ENCODE results near the gene RAD51AP1.

DNA sequence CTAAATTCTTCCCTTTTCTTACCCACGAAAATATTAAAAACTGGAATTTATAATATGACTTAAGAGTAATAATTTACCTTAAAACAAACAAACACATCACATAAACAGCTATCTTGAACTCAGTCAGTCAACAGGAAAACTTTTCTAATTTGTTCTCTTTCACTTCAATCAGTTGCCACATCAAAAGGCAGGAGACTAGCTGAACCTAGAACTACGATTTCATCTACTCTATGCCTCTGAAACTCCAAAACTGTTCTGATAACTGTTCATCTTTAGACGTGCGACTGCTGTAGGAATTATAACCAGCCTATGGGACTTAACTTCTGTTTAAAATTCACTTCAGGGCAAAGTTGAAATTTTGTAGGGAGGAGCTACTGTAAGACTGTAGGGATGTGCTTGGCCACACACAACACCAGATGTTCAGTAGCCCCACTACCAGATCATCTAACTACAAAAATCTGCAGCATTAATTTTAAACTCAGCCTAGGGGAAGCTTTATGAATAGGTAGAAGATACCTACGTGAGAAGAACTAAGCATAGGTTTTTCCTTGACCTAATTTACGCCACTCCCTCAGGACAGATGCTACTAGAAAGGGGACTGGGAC lies 7.6 kb upstream of the RAD51AP1 start:
- TF ChIP-seq, protein P1, sequence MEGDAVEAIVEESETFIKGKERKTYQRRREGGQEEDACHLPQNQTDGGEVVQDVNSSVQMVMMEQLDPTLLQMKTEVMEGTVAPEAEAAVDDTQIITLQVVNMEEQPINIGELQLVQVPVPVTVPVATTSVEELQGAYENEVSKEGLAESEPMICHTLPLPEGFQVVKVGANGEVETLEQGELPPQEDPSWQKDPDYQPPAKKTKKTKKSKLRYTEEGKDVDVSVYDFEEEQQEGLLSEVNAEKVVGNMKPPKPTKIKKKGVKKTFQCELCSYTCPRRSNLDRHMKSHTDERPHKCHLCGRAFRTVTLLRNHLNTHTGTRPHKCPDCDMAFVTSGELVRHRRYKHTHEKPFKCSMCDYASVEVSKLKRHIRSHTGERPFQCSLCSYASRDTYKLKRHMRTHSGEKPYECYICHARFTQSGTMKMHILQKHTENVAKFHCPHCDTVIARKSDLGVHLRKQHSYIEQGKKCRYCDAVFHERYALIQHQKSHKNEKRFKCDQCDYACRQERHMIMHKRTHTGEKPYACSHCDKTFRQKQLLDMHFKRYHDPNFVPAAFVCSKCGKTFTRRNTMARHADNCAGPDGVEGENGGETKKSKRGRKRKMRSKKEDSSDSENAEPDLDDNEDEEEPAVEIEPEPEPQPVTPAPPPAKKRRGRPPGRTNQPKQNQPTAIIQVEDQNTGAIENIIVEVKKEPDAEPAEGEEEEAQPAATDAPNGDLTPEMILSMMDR (IDR thresholded peaks at IDR 0.05; ENCODE audit: low read depth, low read length) = no peak
- TF ChIP-seq EZH2phosphoT487 (IDR thresholded peaks at IDR 0.05; ENCODE audit: low read depth) = no peak
